GM18498 (cell line): ENCODE measurements around the gene XCL1.
"Not testable (repeated sequence)": the region's sequence is repeated elsewhere in the genome, so short reads cannot be mapped to it uniquely, and the experiment has no call there.

ENCODE experiments used
- ATAC-seq: cut with Tn5 transposase; IDR thresholded peaks from one replicate; pipeline ENCODE4 v1.9.1; 2021; ENCODE audit warnings: mild to moderate bottlenecking, moderate library complexity; ENCODE audit not compliant: unreplicated experiment

The XCL1 gene, protein sequence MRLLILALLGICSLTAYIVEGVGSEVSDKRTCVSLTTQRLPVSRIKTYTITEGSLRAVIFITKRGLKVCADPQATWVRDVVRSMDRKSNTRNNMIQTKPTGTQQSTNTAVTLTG

DNA sequence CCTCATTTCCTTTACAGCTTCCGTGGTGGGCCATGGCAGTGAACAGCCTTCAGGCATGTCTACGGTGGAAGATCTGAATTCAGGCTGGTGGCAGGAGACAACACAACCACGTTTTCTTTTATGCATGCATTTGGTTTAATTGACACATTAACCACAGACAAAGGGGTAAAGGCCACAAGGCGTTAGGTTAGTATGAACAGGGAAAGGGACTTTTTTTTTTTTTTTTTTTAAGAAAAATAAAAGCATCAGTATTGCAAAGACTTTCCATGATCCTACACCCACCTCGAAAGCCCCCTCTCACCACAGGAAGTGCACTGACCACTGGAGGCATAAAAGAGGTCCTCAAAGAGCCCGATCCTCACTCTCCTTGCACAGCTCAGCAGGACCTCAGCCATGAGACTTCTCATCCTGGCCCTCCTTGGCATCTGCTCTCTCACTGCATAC, at the start of gene XCL1:
TSS of gene XCL1 (plus strand) at position 361 of the 444 bp plus-strand sequence. CDS start at position 394, 33 bp downstream.
- not testable (repeated sequence) for ATAC-seq

DNA sequence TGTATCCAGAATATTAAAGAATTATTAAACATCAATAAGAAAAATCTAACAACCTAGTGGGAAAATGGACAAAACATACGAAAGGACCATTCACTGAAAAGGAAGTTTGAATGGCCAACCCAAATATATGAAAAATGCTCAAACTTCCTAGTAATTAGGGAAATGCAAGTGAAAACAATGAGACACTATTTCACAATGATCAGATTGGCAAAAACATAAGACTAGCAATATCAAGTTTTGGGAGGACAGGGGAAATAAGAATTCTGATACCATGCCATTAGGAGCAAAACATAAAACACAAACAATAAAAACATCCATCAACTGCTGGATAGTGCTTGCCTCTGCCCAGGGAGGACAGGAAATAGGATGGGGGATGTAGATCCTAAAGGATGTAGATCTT, 46.9 kb upstream of the XCL1 start:
- no peak for ATAC-seq

DNA sequence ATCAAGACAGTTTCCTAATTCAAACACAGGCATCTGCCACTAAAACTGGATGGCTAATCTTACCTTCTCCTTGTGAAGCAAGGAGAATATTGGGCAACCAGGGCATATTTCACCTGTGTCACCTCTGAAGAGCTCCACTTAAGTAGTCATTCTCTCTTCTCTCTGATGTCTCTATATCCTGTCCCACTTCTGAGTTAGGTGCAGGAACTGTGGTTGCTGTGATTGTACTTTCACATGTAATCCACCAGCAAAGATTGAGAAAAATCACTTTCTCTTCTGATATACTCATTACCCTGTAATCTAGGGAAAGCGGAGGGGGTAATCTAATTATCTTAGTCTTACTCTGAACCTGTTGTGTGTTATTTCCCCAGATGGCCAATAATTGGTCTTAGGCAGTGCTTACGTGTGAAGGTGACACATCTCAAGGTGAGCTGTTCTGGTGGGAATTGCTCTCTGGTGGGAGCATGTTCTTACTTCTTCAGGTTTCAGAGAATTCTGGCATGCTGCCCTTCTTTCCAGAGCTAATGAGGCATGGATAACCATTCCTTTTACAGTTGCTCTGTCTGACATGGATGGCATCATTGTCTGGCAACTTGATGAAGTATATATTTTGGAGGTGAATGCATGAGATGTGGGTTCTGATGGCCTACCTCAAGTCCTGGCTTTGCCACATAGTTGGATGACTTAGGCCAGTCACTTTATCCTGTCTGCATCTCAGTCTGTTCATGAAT, 44.6 kb upstream of the XCL1 start:
- no peak for ATAC-seq

DNA sequence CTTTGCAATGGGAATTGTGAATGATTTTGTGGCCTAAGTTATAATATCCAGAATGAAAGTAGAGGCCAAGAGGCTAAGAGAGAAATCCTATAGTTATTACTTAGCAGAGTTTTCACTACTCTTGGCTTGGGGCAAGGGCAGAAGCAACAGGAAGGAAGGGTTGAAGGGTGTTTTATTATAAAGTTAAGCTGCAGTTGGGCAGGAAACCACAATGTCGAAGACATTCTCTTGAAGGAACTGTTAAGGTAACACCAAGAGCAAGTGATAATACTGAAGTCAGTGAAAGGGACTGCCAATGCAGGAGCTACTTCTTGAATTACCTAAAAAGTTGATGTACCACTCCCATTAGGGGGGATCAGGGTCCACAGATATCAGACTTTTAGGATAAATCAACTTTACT, 40.9 kb upstream of the XCL1 start:
- ATAC-seq: peak; percentile 91

DNA sequence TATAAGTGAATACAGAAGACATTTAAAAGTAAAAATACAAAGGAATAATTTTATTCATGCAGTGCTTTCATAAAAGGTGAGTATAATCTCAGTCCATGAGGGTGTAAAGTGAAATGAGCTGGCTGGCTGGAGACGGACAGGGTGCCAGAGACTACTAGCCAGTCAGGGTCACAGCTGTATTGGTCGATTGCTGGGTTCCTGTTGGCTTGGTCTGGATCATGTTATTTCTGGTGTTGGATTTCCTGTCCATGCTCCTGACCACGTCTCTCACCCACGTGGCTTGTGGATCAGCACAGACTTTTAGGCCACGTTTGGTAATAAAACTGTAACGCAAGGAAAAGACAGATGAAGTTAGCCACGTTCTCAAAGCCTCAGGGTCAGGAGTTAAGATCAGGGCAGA, 35.6 kb upstream of the XCL1 start:
- not testable (repeated sequence) for ATAC-seq

DNA sequence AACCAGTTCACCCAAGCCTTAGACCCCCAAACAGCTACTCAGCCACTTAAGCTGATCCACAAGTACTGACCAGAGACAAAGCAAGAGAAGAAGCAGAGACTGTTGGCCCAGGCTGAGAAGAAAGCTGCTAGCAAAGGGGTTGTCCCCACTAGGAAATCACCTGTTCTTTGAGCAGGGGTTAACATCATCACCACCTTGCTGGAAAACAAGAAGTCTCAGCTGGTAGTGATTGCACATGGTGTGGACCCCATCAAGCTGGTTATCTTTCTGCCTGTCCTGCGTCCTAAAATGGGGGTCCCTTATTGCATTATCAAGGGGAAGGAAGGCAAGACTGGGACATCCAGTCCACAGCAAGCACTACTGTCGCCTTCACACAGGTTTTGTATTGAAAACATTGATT, 33.4 kb upstream of the XCL1 start:
- ATAC-seq: not testable (repeated sequence)

DNA sequence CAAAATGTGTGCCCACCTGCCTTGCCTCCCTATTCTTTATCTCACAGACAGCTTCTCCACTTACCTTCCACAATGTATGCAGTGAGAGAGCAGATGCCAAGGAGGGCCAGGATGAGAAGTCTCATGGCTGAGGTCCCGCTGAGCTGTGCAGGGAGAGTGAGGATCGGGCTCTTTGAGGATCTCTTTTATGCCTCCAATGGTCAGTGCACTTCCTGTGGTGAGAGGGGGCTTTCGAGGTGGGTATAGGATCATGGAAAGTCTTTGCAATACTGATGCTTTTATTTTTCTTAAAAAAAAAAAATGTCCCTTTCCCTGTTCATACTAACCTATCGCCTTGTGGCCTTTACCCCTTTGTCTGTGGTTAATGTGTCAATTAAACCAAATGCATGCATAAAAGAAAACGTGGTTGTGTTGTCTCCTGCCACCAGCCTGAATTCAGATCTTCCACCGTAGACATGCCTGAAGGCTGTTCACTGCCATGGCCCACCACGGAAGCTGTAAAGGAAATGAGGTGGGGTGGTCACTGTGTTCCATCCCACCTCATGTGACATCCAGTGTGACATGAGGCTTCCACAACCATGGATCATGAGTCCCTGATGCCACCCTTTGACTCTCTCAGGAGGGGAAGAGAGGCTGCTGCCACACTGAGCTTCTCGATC, 32.4 kb upstream of the XCL1 start, which contains the start of gene XCL2:
TSS of gene XCL2 (minus strand) at position 158 of the 659 bp plus-strand sequence. CDS start at position 125, 33 bp downstream.
- not testable (repeated sequence) for ATAC-seq

DNA sequence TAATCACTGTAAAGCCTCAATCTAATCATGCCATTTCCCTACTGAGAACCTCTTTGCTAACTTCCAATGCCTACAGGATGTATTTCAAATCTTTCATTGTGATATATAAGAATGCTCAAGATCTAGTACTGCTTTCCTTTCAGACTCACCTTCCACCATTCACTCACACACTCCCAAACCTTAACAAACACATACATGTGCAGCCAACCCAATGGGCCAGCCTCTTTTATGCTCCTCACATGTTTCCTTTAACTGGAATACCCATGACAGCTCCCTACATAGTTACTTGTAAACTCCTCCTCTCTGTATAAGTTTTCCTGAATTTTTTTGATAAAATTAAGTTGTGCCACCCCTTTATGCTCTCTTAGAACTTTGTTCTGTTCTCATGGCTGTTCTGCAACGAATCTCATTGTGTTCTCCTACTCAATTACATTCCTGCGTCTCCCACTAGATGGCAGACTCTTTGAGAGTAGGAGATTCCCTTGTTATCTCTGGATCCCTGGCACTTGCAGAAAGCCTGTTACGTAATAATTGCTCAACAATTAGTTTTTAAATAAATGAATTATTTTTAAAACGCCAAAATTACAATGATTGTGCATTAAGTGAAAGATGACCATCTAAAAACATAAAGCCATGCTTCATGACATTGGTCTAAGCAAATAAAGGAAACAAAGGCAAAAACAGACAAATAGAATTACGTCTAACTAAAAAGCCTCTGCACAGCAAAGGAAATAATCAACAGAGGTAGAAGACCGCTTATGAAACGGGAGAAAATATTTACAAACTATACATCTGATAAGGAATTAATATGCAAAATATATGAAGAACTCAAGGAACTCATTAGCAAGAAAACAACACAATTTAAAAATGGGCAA, 30.5 kb upstream of the XCL1 start:
- ATAC-seq: not testable (repeated sequence)

DNA sequence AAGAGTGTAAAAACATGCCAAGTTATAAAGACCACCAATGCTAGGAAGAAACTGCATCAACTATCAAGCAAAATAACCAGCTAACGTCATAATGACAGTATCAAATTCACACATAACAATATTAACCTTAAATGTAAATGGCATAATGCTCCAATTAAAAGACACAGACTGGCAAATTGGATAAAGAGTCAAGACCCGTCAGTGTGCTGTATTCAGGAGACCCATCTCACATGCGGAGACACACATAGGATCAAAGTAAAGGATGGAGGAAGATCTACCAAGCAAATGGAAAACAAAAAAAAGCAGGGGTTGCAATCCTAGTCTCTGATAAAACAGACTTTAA, 29.9 kb upstream of the XCL1 start:
- not testable (repeated sequence) for ATAC-seq

DNA sequence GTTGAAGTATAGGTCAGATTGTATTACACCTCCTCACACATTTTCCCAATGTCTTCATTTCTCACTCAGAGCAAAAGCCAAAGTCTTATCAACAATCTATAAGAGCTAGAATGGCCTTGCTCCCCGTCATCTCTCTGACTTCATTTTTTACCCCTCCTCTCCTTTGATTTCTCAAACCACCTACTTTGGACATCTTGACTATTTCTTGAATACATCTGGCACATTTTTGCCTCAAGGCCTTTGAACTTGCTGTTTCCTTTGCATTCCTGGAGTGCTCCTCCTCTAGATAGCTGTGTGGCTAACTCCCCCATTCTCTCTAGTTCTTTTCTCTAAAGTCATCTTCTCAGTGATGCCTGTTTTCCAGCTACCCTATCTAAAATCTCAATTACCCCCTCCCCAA, 25.4 kb upstream of the XCL1 start:
- ATAC-seq: no peak

DNA sequence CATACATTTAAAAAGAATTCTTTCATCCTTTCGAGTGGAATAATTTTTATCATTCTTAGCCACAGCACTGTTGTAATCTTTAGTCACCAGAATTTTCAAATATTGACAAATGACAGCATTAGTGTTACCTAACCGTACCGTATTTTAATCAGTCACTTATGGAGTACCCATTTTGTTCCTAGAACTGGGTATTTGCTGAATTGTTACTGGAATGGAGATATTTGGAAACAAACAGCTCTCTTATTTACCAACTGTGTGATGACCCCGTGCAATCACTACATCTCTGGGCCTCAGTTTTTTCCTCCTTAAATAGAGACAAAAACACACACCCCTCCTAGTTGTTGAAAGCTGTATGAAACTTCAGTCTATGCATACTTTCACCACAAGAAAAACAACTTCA, 24.7 kb upstream of the XCL1 start:
- no peak for ATAC-seq

DNA sequence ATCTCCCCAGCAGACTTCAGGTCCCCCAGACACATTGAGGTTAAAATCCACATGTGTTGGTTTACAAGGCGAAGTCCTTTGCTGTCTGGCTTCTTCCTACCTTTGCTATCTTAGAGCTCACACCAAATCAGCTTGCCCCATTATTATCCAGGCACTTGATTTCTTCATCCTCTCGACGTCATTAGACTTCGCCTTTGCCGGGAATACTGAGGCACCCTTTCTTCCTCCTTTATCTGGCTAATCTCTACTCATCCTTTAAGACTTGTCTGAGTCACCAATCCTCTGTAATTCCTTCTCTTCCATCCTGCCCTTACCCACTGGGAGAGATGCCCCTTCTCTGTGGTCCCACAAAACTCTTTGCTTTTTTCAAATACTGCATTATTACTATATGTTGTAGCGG, 23.4 kb upstream of the XCL1 start:
- no peak for ATAC-seq

DNA sequence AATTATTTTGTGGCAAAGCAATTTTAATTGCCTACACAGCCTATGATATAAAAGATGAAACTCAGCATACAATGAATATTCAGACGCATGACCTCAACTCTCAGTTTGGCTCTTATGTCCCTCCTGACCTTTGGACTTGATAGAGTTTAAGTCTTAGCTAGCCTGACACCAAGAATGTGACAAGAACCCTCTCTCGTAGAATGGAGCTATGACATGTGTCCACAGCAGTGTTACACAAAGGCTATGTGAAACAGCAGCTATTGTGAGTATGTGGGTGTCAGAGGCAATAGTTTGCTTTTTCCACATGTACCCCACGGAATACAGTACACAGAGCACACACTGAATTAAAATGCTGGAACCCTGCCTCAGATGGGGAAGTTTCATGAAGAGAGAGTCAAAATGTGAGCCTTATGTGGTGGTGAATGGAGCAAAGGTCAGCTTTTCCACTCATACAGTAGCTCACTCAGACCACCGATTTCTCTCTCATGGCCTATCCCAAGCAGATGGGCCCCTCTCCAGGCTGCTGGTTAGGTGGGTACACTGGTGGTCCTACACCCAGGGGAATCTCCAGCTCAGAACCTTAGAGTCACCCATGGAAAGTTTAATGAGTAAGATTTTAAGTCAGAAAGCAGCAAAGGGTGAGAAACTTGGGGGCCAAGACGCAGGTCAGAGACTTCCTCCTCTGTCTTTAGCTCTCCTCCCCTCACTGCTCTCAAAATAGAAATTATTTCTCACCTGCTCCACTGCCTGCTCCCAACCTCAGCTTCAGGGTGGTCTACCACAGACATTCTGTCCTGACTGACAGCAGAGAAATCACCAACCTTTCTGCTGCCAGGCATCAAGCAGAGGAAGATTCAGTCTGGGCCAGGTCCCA, 22.5 kb upstream of the XCL1 start:
- peak; percentile 48 for ATAC-seq

DNA sequence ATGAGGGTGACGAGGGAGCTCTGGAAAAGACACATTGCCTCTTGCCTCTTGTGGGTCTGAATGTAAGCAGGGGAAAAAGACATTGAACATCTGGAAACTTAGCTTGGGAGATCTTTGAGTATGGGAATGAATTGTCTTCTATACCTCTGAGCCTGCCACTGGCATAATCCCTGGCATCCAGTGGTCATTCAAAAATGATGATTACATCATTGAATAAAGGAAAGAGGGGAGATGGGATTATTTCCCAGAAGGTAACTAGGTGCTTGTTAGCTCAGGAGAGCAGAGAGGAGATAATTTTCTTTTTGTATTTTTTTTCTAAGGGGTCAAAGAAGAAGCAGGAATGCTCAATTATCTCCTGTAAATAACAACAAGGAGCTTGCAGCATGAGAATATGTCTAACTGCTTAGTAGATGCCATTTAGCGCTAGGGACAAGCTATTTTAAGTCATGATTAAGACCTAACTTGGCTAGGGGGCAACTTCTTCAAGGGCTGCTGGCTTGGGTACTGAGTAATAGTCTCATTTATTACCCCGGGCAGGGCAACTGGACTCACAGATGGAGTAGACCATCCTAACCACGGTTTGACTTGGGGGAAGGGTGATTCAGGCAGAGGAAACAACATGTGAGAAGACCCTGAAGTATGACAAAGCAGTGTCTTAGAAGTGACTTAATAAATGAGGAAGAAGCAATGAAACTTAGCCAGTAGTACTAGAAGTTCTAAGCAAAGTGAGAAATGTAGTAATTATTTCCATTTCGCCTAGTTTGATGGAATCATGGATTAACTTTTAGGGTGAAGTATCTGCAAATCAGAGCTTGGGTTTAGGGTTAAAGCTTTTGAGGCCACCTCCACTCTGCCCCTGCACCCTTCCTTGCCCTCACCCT, 21.6 kb upstream of the XCL1 start:
- no peak for ATAC-seq

DNA sequence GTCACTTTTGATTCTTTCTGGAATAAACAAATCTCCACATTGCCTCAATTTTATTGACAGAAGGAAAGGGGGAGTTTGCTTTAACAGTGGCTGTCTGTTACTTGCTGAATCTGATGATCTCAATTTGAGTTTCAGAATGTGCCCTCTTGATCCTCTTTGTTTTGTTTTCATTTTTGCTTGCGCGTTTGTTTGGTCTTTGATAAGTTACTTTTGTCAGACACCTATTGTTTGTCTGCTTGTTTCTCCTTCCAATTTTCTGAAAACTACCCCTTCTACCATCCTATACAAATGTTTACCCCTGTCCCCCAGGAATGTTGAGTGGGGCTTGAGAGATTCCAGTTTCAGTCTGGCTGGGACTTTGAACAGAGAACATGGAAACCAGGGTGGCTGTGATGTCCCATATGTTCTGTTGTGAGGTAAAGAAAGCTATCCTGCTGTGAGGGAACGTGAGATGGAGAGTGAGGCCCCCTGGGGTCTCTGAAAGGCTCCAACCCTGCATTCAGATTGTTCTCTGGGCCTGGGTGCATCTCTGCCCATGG, 20.8 kb upstream of the XCL1 start:
- no peak for ATAC-seq

DNA sequence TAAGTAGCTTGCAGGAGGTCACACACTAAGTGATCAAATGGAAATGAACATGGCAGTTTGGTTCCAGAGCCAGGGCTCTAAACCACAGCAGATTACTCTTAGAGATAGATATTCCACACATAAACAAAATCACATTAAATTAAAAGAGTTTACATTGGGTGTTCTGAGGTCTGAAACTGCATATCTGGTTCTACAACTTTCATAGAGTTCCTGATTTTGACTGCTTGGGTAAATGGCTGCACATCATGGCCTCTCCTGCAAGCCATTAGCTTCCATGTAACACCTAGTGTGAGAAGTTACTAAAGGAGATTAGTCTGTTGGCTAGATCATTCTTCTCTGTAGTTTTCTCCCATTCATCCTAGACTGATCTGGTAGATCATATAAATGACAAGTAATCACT, 19.8 kb upstream of the XCL1 start:
- ATAC-seq: no peak

DNA sequence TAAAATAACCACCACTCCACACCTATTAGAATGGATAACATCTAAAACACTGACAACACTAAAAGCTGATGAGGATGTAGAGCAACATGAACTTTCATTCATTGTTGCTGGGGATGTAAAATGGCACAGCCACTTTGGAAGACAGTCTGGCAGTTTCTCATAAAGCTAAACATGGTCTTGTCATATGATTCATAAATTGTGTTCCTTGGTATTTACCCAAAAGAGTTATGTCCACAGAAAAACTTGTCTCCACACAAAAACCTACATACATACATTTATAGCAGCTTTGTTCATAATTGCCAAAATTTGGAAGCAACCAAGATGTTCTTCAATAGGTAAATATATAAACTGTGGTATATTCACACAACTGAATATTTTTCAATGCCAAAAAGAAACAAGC, 16.0 kb upstream of the XCL1 start:
- no peak for ATAC-seq

DNA sequence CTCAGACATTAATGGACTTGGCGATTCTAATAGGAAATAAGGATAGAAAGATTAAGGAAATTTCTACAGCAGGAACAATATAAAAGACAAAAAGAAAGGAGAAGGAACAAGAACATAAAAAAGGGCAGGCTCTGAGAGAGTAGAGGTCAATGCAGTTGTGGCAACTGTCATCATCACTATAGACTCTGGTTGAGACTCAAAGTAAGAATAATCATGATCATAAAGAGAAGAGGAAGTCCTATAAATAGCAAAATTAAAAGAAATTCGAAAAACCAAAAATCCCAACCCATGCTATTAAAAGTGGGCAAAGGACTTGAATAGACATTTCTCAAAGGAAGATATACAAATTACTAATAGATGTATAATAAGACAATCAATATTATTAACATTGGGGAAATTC, 14.4 kb upstream of the XCL1 start:
- ATAC-seq: no peak

DNA sequence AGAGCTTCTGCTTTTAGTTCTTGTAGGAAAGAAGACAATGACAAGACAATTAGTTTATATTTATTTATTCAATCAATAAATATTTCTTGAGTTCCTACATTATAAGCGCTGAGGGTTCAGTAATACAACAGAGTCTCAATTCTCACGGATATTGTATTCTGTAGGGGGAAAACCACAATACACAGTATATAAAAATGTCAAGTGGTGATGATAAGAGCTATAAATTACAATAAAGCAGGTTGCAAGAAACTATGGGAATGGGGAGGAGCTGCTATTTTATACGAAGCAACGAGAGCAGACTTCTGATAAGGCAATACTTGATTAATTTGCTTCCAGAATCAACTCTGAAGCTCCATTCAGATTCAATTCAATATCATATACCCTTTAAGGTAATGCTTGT, 10.6 kb upstream of the XCL1 start:
- no peak for ATAC-seq
